GM12878 (cell line): ENCODE results near the gene ZPR1. TPM values are rescaled to one million over a fixed set of nuclear protein-coding genes. Genes with fewer than 3 reads are reported as not detected.

ENCODE experiments used
- ATAC-seq: fragments of 200-7000 bp; cut with Tn5 transposase; 3 replicates; pipeline ENCODE4 v1.9.1; 2020; ENCODE audit warnings: mild to moderate bottlenecking, moderate library complexity
- BruUV-seq: library from RNA; stranded (reverse); fragments of 400-500 nt; replicated peaks from 2 replicates; lab custom pipeline; 2021; lab: Mats Ljungman, UMichigan
- CTCF ChIA-PET: fragments of 300-600 bp; sonication (Branson Sonifier 250); formaldehyde crosslinking; extraction: SDS; loops from one replicate; lab custom pipeline; 2021; ENCODE audit warnings: inconsistent platforms; lab: Yijun Ruan, JAX
- POLR2A ChIA-PET: fragments of 350-600 bp; formaldehyde crosslinking; extraction: SDS; loops from one replicate; lab custom pipeline; 2021; ENCODE audit warnings: inconsistent platforms; lab: Charles Lee
- RAD21 ChIA-PET: fragments of 300-600 bp; sonication (Branson Sonifier 250); formaldehyde crosslinking; loops from one replicate; lab custom pipeline; 2023; ENCODE audit warnings: antibody characterized with exemption; ENCODE audit not compliant: unreplicated experiment; lab: Charles Lee
- SMC1A ChIA-PET: fragments of 300-600 bp; sonication (Branson Sonifier 250); formaldehyde crosslinking; loops from one replicate; lab custom pipeline; 2023; ENCODE audit not compliant: unreplicated experiment, uncharacterized antibody; lab: Charles Lee
- DNase-seq: peaks from one replicate; pipeline ENCODE4 v3.0.0-alpha.2; 2011; ENCODE audit warnings: low read depth, low spot score
- FAIRE-seq: peaks from 3 replicates; lab custom pipeline; 2011; peaks lifted over from hg19 to GRCh38; lab: Jason Lieb, UNC
- H2AFZ ChIP-seq: 2 replicates; pipeline ENCODE4 v1.6.0; 2011; ENCODE audit warnings: low read depth, low read length, control low read depth; ENCODE audit not compliant: control insufficient read depth
- H3K27ac ChIP-seq: 2 replicates; pipeline ENCODE4 v1.5.1; 2011; ENCODE audit warnings: control low read depth; ENCODE audit not compliant: control insufficient read depth, insufficient read depth
- H3K27me3 ChIP-seq, 2 experiments: replicated peaks in 1 of 2; 2 replicates each; pipeline versions ENCODE4 v1.6.0 to v1.6.1; 2011; ENCODE audit warnings: low read length in 1 of 2; ENCODE audit not compliant: control insufficient read depth in 2 of 2, insufficient read depth in 2 of 2
- H3K36me3 ChIP-seq, 2 experiments: 2 replicates each; pipeline ENCODE4 v1.5.1; 2011; ENCODE audit warnings: low read length in 1 of 2; ENCODE audit not compliant: control insufficient read depth in 2 of 2, insufficient read depth in 2 of 2
- H3K4me1 ChIP-seq: 2 replicates; pipeline ENCODE4 v1.6.1; 2011; ENCODE audit warnings: mild to moderate bottlenecking, low read length, moderate library complexity, mixed read lengths; ENCODE audit not compliant: control insufficient read depth, insufficient read depth
- H3K4me2 ChIP-seq: 2 replicates; pipeline ENCODE4 v1.6.0; 2011; ENCODE audit warnings: control low read depth; ENCODE audit not compliant: control insufficient read depth, insufficient read depth
- H3K4me3 ChIP-seq: fragments of 200-600 bp; sonication (generic); 2 replicates; pipeline ENCODE4 v1.5.1; 2016
- H3K79me2 ChIP-seq: 2 replicates; pipeline ENCODE4 v1.6.0; 2011; ENCODE audit warnings: low read length; ENCODE audit not compliant: control insufficient read depth, insufficient read depth
- H3K9ac ChIP-seq: 2 replicates; pipeline ENCODE4 v1.8.0; 2011; ENCODE audit warnings: low read length, control low read depth, mixed read lengths; ENCODE audit not compliant: control insufficient read depth, insufficient read depth
- H3K9me3 ChIP-seq: replicated peaks from 3 replicates; pipeline ENCODE4 v1.5.1; 2011; ENCODE audit warnings: mild to moderate bottlenecking, low read length; ENCODE audit not compliant: control insufficient read depth, insufficient read depth
- H4K20me1 ChIP-seq: 2 replicates; pipeline ENCODE4 v1.6.0; 2011; ENCODE audit not compliant: control insufficient read depth, insufficient read depth
- CHD1 ChIP-seq: IDR thresholded peaks from 2 replicates; pipeline ENCODE4 v1.6.1; 2012; ENCODE audit warnings: low read depth, low read length, improper control_type of control experiment
- CTCF ChIP-seq, 3 experiments: IDR thresholded peaks in 2 of 3; conservative IDR thresholded peaks in 1 of 3; 2 replicates each; pipeline ENCODE4 v1.5.1; 2011; ENCODE audit warnings: low read depth in 3 of 3, low read length in 3 of 3, mild to moderate bottlenecking in 3 of 3, control low read depth in 2 of 3, moderate library complexity in 2 of 3, inconsistent platforms in 1 of 3, mixed read lengths in 1 of 3; ENCODE audit not compliant: control insufficient read depth in 2 of 3, insufficient read depth in 1 of 3; ENCODE audit errors: extremely low read depth in 1 of 3
- IKZF2 ChIP-seq, 2 experiments: fragments of 450-650 bp; IDR thresholded peaks; 2 replicates each; pipeline ENCODE4 v1.6.1; 2017; ENCODE audit warnings: mild to moderate bottlenecking in 2 of 2, moderate library complexity in 2 of 2
- JUND ChIP-seq: IDR thresholded peaks from 2 replicates; pipeline ENCODE4 v1.6.1; 2012; ENCODE audit warnings: low read depth, mild to moderate bottlenecking, low read length, improper control_type of control experiment, moderate library complexity
- MTA2 ChIP-seq: fragments of 450-650 bp; IDR thresholded peaks from 2 replicates; pipeline ENCODE4 v1.6.1; 2016; ENCODE audit warnings: low read depth, mild to moderate bottlenecking, moderate library complexity
- NR2F1 ChIP-seq: fragments of 450-650 bp; conservative IDR thresholded peaks from 2 replicates; pipeline ENCODE4 v1.6.1; 2017; ENCODE audit warnings: mild to moderate bottlenecking
- RAD21 ChIP-seq: IDR thresholded peaks from 2 replicates; pipeline ENCODE4 v1.6.1; 2011; ENCODE audit warnings: mild to moderate bottlenecking, low read depth, low read length, moderate library complexity; ENCODE audit not compliant: insufficient read depth
- SMC3 ChIP-seq: IDR thresholded peaks from 2 replicates; pipeline ENCODE4 v1.6.1; 2011; ENCODE audit warnings: low read length, improper control_type of control experiment, borderline replicate concordance
- TCF3 ChIP-seq: IDR thresholded peaks from 2 replicates; pipeline ENCODE4 v1.6.1; 2012; ENCODE audit warnings: low read depth, mild to moderate bottlenecking, low read length, borderline replicate concordance; ENCODE audit not compliant: insufficient read depth
- ZNF217 ChIP-seq: fragments of 450-650 bp; IDR thresholded peaks from 2 replicates; pipeline ENCODE4 v1.6.1; 2017; ENCODE audit warnings: antibody characterized with exemption, mild to moderate bottlenecking
- ZNF622 ChIP-seq: fragments of 450-650 bp; IDR thresholded peaks from 2 replicates; pipeline ENCODE4 v1.6.1; 2017; ENCODE audit warnings: mild to moderate bottlenecking, inconsistent platforms
- WGBS: methylation state at CpG from one replicate; pipeline ENCODE4 v1.1.6; 2016; ENCODE audit warnings: low lambda C conversion rate; ENCODE audit not compliant: insufficient replicate concordance, insufficient coverage; ENCODE audit errors: missing lambda C conversion rate; 5-methylcytosine and 5-hydroxymethylcytosine counted together
- in situ Hi-C: fragments of 300-500 bp; cut with MboI; formaldehyde crosslinking; loops from 9 replicates; pipeline ENCODE4 v1.14.3; 2018; ENCODE audit warnings: mixed read lengths
- intact Hi-C: fragments of 100-400 bp; cut with micrococcal nuclease; formaldehyde crosslinking; loops from one replicate; pipeline ENCODE4 v1.14.2; 2022; ENCODE audit not compliant: unreplicated experiment
- polyA plus RNA-seq, 11 experiments: library from polyadenylated mRNA; depleted of rRNA in 4 of 11; unstranded in 6 of 11; stranded (reverse) in 5 of 11; fragments of >200 nt; fragmentation: Nextera tagmentation in 4 of 11; fragmentation: Illumina TruSeq in 1 of 11; extraction: Ambion mirVana in 4 of 11; extraction: Trizol in 1 of 11; gene quantifications; 1 replicate in 1 of 11; 2 replicates in 10 of 11; pipeline versions ENCODE4 v1.2.1 to v1.2.3, GENCODE V29; 2011 to 2016; ENCODE audit warnings: inconsistent platforms in 2 of 11, missing spikeins in 2 of 11, low read depth in 1 of 11
- total RNA-seq, 4 experiments: library from RNA; depleted of rRNA in 3 of 4; stranded (reverse); fragments of >200 nt in 3 of 4; fragmentation: Illumina TruSeq in 1 of 4; extraction: Trizol in 1 of 4; gene quantifications; 2 replicates each; pipeline versions ENCODE4 v1.2.1 to v1.2.3, GENCODE V29; 2013 to 2021
- TF ChIP-seq, protein P1 (sequence below): fragments of 450-650 bp; formaldehyde crosslinking; IDR thresholded peaks from 2 replicates; pipeline ENCODE4 v1.5.0; 2022; ENCODE audit warnings: mild to moderate bottlenecking, missing genetic modification characterization

The ZPR1 gene
- total and polyA plus RNA-seq, 10 of the 15 experiments (the other 5 are each of a cell fraction or from before 2014, with no cell fraction given) = 9.3 to 89.7 (median 54.7) TPM

DNA sequence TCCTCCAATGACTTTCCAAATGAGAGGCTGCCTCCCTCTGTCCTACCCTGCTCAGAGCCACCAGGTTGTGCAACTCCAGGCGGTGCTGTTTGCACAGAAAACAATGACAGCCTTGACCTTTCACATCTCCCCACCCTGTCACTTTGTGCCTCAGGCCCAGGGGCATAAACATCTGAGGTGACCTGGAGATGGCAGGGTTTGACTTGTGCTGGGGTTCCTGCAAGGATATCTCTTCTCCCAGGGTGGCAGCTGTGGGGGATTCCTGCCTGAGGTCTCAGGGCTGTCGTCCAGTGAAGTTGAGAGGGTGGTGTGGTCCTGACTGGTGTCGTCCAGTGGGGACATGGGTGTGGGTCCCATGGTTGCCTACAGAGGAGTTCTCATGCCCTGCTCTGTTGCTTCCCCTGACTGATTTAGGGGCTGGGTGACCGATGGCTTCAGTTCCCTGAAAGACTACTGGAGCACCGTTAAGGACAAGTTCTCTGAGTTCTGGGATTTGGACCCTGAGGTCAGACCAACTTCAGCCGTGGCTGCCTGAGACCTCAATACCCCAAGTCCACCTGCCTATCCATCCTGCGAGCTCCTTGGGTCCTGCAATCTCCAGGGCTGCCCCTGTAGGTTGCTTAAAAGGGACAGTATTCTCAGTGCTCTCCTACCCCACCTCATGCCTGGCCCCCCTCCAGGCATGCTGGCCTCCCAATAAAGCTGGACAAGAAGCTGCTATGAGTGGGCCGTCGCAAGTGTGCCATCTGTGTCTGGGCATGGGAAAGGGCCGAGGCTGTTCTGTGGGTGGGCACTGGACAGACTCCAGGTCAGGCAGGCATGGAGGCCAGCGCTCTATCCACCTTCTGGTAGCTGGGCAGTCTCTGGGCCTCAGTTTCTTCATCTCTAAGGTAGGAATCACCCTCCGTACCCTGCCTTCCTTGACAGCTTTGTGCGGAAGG, 44.8 kb upstream of the ZPR1 start:
- CTCF ChIA-PET = interaction anchor here (0.6 to 7.3 kb wide), 4 partner anchors 7 to 60 kb away, joined by 3 to 183 read pairs (median 3); partner anchors contain the start of genes APOA5, BUD13 and ZPR1

More for the DNA sequence above, 44.8 kb upstream of the ZPR1 start:
- in situ Hi-C loops (no loop called here), intact Hi-C loops (no loop called here)
- Histone ChIP-seq H2AFZ (no peak overlapping the region), H4K20me1 (no peaks in the 10 kb centered on the region), H3K9me3 (no peaks in the 10 kb centered on the region), H3K27ac (no peak overlapping the region), H3K4me1 (peaks cover 8% of the 10 kb centered on the region; the same call in 1 of the 2 replicates), H3K36me3 (no peaks in the 10 kb centered on the region), H3K4me2 (no peak overlapping the region), H3K9ac (no peak overlapping the region), H3K4me3 (no peak overlapping the region), H3K79me2 (no peaks in the 10 kb centered on the region), H3K27me3 (no peaks in the 10 kb centered on the region)
- TF ChIP-seq ZNF217 (no peak), IKZF2 (IDR thresholded peaks at IDR 0.05) (no peak), MTA2 (no peak), CTCF (IDR thresholded peaks at IDR 0.05 in 2 of 3, conservative IDR thresholded peaks at IDR 0.05 in 1 of 3; ENCODE audit: control insufficient read depth in 2 of 3, extremely low read depth in 1 of 3, insufficient read depth in 1 of 3, low read depth in 3 of 3, low read length in 3 of 3) (peak; percentile 1 to 15 (median 14); a peak in 1 of 6 replicates), NR2F1 (peak; percentile 49), JUND (no peak), ZNF622 (no peak), RAD21 (peak; percentile 26; the same call in 1 of the 2 replicates), SMC3 (0 out of 2 replicates have a peak, but pooled peaks have one; percentile 6), CHD1 (no peak), TCF3 (no peak)
- TF ChIP-seq, protein P1, sequence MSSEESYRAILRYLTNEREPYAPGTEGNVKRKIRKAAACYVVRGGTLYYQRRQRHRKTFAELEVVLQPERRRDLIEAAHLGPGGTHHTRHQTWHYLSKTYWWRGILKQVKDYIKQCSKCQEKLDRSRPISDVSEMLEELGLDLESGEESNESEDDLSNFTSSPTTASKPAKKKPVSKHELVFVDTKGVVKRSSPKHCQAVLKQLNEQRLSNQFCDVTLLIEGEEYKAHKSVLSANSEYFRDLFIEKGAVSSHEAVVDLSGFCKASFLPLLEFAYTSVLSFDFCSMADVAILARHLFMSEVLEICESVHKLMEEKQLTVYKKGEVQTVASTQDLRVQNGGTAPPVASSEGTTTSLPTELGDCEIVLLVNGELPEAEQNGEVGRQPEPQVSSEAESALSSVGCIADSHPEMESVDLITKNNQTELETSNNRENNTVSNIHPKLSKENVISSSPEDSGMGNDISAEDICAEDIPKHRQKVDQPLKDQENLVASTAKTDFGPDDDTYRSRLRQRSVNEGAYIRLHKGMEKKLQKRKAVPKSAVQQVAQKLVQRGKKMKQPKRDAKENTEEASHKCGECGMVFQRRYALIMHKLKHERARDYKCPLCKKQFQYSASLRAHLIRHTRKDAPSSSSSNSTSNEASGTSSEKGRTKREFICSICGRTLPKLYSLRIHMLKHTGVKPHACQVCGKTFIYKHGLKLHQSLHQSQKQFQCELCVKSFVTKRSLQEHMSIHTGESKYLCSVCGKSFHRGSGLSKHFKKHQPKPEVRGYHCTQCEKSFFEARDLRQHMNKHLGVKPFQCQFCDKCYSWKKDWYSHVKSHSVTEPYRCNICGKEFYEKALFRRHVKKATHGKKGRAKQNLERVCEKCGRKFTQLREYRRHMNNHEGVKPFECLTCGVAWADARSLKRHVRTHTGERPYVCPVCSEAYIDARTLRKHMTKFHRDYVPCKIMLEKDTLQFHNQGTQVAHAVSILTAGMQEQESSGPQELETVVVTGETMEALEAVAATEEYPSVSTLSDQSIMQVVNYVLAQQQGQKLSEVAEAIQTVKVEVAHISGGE (CRISPR knock-in tag) = no peak
- no peak for ATAC-seq
- BruUV-seq = no TSS peak
- RAD21 ChIA-PET = no interaction called here
- POLR2A ChIA-PET = no interaction called here
- DNase-seq = no peak
- no peak for FAIRE-seq
- SMC1A ChIA-PET = interaction anchor here (0.6 kb wide), 1 partner anchor 13 kb away, joined by 3 read pairs; no protein-coding TSS in a partner anchor
- WGBS = 43% methylated on average over 12 of the region's 13 CpGs
